Esophagus muscularis mucosa (tissue), 4 donors: ENCODE results near the gene KDELR1. TPM values are rescaled to one million over a fixed set of nuclear protein-coding genes. Genes with fewer than 3 reads are reported as not detected.

ENCODE experiments used
- DNase-seq: peaks from one replicate; pipeline ENCODE4 v3.0.0-alpha.2; 2017; ENCODE audit errors: extremely low spot score
- H3K27ac ChIP-seq, 4 donors: fragments of 200-600 bp; sonication (generic); replicated peaks in 1 of 4; 1 replicate in 3 of 4; 2 replicates in 1 of 4; pipeline ENCODE4 v1.5.1; 2016 to 2019; ENCODE audit warnings: mild to moderate bottlenecking in 1 of 4
- H3K27me3 ChIP-seq, 4 donors: fragments of 200-600 bp; sonication (generic); one replicate each; pipeline versions ENCODE4 v1.5.1 to v1.6.0; 2016 to 2019
- H3K36me3 ChIP-seq, 4 donors: fragments of 200-600 bp; sonication (generic); one replicate each; pipeline ENCODE4 v1.5.1; 2016 to 2019
- H3K4me1 ChIP-seq, 4 donors: fragments of 200-600 bp; sonication (generic); one replicate each; pipeline ENCODE4 v1.5.1; 2016 to 2019
- H3K4me3 ChIP-seq, 4 donors: fragments of 200-600 bp; sonication (generic); 1 replicate in 2 of 4; 2 replicates in 2 of 4; pipeline ENCODE4 v1.5.1; 2016 to 2019; ENCODE audit warnings: mild to moderate bottlenecking in 4 of 4, moderate library complexity in 1 of 4
- H3K9me3 ChIP-seq, 4 donors: fragments of 200-600 bp; sonication (generic); 1 replicate in 3 of 4; 2 replicates in 1 of 4; pipeline ENCODE4 v1.5.1; 2016 to 2019
- EP300 ChIP-seq: sonication (generic); formaldehyde crosslinking; IDR thresholded peaks from one replicate; pipeline ENCODE4 v1.6.1; 2017; ENCODE audit warnings: antibody characterized with exemption
- POLR2A ChIP-seq: fragments of 450-650 bp; IDR thresholded peaks from one replicate; pipeline ENCODE4 v1.6.1; 2017; ENCODE audit warnings: antibody characterized with exemption, moderate library complexity, mild to moderate bottlenecking, low read depth
- POLR2AphosphoS5 ChIP-seq, 2 donors: sonication (generic); formaldehyde crosslinking; IDR thresholded peaks; one replicate each; pipeline ENCODE4 v1.6.1; 2017; ENCODE audit warnings: antibody characterized with exemption in 2 of 2
- WGBS: methylation state at CpG from one replicate; pipeline ENCODE4 v1.1.5; 2018; 5-methylcytosine and 5-hydroxymethylcytosine counted together
- intact Hi-C: fragments of 100-400 bp; cut with DNase I; formaldehyde crosslinking; loops from one replicate; pipeline ENCODE4 v1.15.1; 2023
- total RNA-seq, 4 donors: library from RNA; depleted of rRNA; stranded (reverse); fragments of >200 nt; gene quantifications; one replicate each; pipeline versions ENCODE4 v1.1.0 to v1.2.1, GENCODE V29; 2016
- TF ChIP-seq, protein P1 (sequence below), 3 experiments: fragments of 200-600 bp in 2 of 3; fragments of 450-650 bp in 1 of 3; sonication (generic) in 2 of 3; IDR thresholded peaks; one replicate each; pipeline ENCODE4 v1.5.1; 2017 to 2019; ENCODE audit warnings: antibody characterized with exemption in 3 of 3, mild to moderate bottlenecking in 2 of 3, moderate library complexity in 1 of 3

KDELR1 gene
- total RNA-seq, 4 donors from 2014 or later = 55.2 to 105 (median 77.6) TPM

DNA sequence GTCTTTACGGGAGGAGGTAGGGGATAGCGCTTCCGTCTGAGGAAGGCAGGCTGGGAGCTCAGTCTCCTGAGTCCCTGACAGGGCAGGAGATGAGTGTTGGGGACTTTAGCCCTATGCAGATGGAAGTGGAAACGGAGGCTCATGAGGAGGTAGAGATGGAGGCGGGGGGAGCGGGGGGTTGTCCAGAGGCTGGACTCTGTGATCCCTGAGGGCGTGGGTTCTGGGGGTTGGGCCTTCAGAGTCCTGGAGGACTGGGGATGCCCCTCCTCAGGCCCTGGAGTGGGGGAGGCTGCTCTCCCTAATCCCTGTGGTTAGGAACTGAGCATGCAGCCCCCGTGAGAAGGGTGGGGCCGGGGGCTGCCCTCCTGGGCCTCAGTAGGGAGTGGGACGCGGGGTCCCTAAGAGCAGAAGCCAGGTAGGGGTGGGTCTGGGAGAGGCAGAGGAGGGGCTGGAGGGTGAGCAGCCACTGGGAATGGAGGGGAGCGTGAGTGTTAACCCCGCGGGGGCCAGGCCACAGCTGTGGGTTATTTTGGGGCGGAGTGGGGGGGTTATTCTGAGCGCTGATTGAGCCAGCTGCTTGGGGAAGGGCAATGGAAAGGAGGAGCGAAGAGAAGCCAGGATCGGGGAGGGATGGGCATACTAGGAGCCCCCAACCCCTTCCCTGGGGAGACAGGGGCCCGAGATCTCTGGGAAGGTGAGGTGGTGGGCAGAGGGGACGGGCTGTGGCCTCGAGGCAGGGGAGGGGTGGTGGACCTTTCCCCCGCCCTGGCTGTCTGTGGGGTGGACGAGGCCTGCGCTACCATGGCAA, 4.9 kb upstream of the KDELR1 start:
- Histone ChIP-seq H3K4me1 (peaks cover 22 to 59% (median 40%) of the 10 kb centered on the region in 4 donors), H3K36me3 (no peaks in the 10 kb centered on the region), H3K4me3 (no peak overlapping the region), H3K9me3 (no peaks in the 10 kb centered on the region), H3K27me3 (peaks cover 7 to 76% (median 57%) of the 10 kb centered on the region in 4 donors), H3K27ac (no peak overlapping the region)
- 52% methylated on average over 22 of the region's 24 CpGs for WGBS
- no peak for DNase-seq
- intact Hi-C loops = no loop called here
- TF ChIP-seq POLR2AphosphoS5 (IDR thresholded peaks at IDR 0.05) (no peak), POLR2A (no peak)
- TF ChIP-seq, protein P1, sequence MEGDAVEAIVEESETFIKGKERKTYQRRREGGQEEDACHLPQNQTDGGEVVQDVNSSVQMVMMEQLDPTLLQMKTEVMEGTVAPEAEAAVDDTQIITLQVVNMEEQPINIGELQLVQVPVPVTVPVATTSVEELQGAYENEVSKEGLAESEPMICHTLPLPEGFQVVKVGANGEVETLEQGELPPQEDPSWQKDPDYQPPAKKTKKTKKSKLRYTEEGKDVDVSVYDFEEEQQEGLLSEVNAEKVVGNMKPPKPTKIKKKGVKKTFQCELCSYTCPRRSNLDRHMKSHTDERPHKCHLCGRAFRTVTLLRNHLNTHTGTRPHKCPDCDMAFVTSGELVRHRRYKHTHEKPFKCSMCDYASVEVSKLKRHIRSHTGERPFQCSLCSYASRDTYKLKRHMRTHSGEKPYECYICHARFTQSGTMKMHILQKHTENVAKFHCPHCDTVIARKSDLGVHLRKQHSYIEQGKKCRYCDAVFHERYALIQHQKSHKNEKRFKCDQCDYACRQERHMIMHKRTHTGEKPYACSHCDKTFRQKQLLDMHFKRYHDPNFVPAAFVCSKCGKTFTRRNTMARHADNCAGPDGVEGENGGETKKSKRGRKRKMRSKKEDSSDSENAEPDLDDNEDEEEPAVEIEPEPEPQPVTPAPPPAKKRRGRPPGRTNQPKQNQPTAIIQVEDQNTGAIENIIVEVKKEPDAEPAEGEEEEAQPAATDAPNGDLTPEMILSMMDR (IDR thresholded peaks at IDR 0.05) = no peak

DNA sequence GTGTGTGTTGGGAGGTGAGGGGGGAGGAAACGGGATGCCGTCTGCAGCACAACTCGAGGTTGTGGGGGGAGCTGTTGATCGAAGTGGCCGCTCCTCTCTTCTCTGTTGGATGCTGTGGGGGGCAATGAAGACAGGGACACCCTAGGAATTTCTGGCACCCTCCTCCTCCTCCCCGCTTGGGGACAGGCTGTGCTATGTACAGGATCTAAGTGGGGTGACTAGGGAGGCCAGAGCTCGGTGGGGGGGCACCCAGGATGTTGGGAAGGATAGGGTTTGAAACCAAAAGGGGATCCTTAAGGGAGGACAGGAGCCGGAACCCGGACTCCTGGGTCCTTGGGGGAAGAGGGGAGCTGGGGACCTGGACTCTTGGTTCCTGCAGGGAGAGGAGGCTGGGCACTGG, 4.1 kb upstream of the KDELR1 start:
- H3K4me3 ChIP-seq = no peak overlapping the region
- peaks cover 22 to 59% (median 40%) of the 10 kb centered on the region in 4 donors for H3K4me1 ChIP-seq
- intact Hi-C loops = no loop called here
- H3K27me3 ChIP-seq = peaks cover 7 to 76% (median 57%) of the 10 kb centered on the region in 4 donors
- no peak overlapping the region for H3K27ac ChIP-seq
- DNase-seq = no peak
- H3K36me3 ChIP-seq = no peaks in the 10 kb centered on the region
- TF ChIP-seq EP300 (no peak), POLR2A (no peak), POLR2AphosphoS5 (IDR thresholded peaks at IDR 0.05) (no peak)
- TF ChIP-seq, protein P1 (IDR thresholded peaks at IDR 0.05) = no peak
- WGBS = 36% methylated on average over 9 of the region's 9 CpGs
- no peaks in the 10 kb centered on the region for H3K9me3 ChIP-seq

DNA sequence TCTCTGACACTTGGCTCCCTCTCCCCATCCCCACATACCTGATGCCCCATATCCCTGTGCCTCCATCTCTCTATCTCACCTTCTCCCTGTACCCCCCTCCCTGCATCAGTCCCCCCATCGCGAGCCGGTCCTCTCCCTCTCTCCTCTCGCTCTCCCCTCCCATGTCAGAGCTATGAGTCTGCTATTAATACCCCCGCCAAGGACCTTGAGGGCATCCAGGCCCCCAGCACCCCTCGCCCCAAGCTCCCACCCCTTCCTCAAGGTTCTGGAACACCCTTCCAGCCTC, 3.8 kb upstream of the KDELR1 start:
- TF ChIP-seq, protein P1 (IDR thresholded peaks at IDR 0.05) = no peak
- no peak for TF ChIP-seq POLR2AphosphoS5 (IDR thresholded peaks at IDR 0.05)
- TF ChIP-seq EP300 = no peak
- no peak for TF ChIP-seq POLR2A
- no peak overlapping the region for H3K4me3 ChIP-seq
- WGBS = 21% methylated on average over 6 of the region's 6 CpGs
- no peak overlapping the region for H3K27ac ChIP-seq
- H3K9me3 ChIP-seq = no peaks in the 10 kb centered on the region
- no peaks in the 10 kb centered on the region for H3K36me3 ChIP-seq
- H3K4me1 ChIP-seq = peaks cover 25 to 59% (median 43%) of the 10 kb centered on the region in 4 donors
- peaks cover 7 to 76% (median 57%) of the 10 kb centered on the region in 4 donors for H3K27me3 ChIP-seq
- DNase-seq = no peak
- intact Hi-C loops = no loop called here

DNA sequence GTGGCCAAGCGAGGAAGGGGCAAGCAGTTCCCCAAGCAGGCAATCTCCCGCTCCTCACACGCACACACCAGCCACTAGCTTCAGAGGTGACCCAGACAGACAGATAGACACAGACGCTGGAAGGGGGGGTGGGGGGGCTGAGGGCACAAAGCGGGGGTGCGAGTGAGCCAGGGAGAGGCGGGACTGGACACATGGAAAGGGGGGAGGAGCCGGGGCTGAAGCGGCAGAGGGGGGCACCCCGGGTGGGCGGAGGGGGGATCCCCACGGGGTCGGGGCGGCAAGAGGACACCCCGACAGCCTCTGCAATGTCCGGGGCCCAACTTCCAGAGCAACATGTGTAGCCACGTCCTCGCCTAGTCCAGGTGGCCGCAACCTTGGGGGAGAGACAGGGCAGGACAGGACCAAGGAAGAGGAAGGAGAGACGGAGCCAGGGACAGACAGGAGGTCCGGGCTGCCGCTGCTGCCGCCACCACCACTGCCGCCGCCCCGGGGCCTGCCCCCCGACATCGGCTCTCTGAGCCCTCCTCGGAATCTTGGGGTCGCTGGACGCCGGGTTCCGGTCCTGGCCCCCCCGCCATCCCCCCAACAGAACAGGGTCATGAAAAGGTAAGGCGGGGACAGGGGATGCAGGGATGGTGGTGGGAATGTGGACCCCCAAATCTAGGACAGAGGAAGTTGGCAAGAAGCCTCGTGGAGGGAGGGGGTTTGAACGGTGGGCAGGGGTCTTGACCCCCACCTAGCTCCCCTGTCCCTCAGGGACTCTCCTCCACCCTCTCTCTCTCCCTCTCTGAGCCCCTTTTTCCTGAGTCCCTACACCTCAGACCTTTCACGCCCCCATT, 3.2 kb upstream of the KDELR1 start:
- H3K4me3 ChIP-seq = peak overlapping the region in 2 of 4 donors; percentile 14 to 22
- no peak for DNase-seq
- H3K36me3 ChIP-seq = peaks cover 0 to 1% (median 0%) of the 10 kb centered on the region in 4 donors
- H3K27ac ChIP-seq = no peak overlapping the region
- H3K9me3 ChIP-seq = no peaks in the 10 kb centered on the region
- no peak for TF ChIP-seq POLR2AphosphoS5 (IDR thresholded peaks at IDR 0.05)
- TF ChIP-seq, protein P1 (IDR thresholded peaks at IDR 0.05) = no peak
- TF ChIP-seq POLR2A = no peak
- no peak for TF ChIP-seq EP300
- peaks cover 28 to 62% (median 47%) of the 10 kb centered on the region in 4 donors for H3K4me1 ChIP-seq
- H3K27me3 ChIP-seq = peaks cover 7 to 76% (median 57%) of the 10 kb centered on the region in 4 donors
- 6% methylated on average over 24 of the region's 38 CpGs for WGBS
- intact Hi-C loops = no loop called here
